Stimulated activated CD4-positive, alpha-beta T cell treated with anti-CD3 and anti-CD28 coated beads, Interleukin-2, amount 100 ng/mL, for 48 hours (primary cell): ENCODE measurements around the gene RITA1.

Experiments
- DNase-seq, 2 donors: peaks; one replicate each; pipeline ENCODE4 v3.0.0-alpha.2; 2020

RITA1 gene

DNA sequence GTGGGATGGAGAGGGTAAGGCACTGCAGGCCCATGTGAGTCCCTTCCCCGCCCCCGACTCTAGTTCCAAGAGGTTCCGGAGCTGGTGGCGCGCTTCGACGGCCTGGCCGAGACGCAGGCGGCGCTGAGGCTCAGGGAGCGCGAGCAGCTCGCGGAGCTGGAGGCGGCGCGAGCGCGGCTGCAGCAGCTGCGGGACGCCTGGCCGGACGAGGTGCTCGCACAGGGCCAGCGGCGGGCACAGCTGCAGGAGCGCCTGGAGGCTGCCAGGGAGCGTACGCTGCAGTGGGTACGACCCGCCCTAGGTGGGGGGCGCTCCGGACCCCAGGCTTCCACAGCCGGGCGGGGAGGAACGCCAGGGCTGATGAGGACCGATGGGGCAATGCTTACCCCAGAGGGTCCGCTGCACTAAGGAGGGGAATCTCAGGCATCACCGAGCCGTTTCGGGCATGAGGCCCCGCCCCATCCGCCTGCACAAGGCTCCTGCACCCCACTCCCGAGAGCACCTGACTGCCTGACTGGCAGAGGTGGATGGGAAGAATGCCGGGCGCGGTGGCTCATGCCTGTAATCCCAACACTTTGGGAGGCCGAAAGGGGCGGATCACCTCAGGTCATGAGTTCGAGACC lies 31.1 kb upstream of the RITA1 start:
- DNase-seq = peak in 1 of 2 donors; percentile 25

DNA sequence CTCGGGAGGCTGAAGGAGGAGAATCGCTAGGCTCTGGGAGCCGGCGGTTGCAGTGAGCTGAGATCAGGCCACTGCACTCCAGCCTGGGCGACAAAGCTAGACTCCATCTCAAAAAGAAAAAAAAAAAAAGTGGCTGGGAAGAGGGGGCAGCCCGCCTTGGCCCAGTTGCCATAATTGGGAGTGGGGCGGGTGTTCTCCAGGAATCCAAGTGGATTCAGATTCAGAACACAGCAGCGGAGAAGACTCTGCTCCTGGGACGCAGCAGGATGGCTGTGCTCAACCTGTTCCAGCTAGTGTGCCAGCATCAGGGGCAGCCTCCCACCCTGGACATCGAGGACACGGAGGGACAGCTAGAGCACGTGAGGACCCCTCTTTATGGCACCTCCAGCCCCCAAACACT lies 30.5 kb upstream of the RITA1 start:
- no peak for DNase-seq

DNA sequence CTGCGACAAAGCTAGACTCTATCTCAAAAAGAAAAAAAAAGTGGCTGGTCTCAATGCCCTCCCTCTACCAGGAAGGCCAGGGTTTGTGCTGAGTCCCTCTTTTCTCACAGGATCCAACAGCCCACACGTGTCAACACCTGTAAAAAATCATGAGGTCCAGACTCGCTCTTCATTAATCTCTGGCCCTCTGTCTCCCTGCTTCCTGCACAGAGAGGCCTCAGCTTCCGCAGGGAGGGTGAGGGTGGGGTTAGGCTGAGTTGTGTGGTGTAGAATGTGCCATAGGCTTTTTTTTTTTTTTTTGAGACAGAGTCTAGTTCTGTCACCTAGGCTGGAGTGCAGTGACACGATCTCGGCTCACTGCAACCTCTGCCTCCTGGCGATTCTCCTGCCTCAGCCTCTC lies 29.9 kb upstream of the RITA1 start:
- no peak for DNase-seq

DNA sequence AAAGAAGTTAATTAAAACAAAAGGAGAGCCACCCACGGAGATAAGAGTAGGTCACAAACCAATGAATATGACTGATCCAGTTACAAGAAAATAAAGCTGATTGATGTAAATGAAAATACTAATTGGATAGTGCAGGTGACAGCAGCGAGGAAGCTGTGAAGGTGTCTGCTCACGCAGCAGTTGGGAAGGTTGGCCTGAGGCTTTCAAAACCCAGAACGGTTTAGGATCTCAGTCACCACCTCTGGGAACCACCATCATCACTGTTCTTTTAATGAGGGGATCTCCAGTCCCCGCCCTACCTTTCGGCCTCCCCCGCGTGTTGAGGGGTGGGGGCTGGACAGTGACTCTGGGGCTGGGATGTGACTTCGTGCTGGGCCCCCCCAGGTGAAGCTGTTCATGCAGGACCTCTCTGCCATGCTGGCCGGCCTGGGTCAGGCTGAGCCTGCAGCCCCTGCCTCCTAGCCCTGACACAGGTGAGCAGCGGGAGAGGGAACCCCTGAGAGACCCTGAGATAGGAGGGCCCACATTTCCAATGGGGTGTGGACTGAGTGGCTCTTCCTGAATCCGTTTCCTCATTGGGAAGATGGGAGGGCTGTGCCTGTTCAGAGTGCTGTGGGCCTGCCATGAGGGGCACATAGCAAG lies 28.2 kb upstream of the RITA1 start:
- DNase-seq = no peak

DNA sequence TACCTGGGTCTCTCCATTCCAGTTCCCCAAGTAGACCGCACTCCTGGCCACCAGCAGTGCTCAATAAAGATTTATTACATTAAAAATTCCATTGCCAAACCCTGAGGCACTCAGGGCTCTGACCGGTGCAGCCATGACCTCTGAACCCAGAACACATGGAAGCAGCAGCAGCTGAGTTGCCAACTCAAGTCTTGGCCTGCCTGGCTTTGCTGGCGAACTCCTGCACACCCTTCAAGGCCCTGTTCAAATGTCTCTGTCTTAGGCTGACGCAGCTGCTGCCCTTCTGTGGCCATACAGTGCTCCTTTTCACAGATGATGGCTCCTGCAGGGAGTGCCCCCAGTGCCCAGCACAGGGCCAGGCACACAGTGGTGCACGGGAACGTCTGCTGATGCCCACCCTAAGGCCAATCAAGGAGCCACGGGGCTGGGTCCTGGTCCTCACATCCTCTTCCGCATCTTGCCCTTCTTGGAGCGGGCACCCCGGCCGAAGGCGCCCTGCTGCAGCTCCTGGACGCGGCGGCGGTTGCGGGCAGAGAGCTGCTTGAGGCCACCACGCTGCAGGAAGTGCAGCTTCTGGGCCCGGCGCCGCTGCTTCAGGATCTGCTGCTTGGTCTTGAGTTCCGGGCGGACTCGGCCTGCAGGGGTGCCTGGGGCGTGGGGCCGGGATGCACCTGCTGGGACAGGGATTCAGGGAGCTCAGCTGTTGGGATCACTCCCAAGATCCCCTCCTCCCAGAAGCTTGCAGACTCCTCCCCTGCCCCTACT lies 26.9 kb upstream of the RITA1 start:
- DNase-seq = no peak

DNA sequence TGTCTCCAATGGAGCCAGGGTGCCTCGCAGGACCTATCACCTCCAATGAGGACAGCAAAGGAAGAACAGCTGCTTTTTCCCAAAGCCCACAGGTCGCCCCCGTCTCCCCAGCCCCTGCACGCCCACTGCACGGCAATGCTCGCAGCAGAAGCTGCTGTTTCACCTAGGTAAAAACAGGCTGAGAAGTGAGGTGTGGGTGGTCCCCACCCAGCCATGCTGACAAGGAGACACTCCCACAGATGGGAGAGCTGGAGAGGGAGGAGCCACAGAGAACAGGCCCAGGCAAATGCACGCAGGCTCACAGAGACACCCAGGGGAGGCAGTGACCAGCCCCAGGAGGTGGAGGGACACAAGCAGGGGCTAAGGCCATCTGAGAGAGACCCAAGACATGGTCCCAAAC lies 25.6 kb upstream of the RITA1 start:
- no peak for DNase-seq

DNA sequence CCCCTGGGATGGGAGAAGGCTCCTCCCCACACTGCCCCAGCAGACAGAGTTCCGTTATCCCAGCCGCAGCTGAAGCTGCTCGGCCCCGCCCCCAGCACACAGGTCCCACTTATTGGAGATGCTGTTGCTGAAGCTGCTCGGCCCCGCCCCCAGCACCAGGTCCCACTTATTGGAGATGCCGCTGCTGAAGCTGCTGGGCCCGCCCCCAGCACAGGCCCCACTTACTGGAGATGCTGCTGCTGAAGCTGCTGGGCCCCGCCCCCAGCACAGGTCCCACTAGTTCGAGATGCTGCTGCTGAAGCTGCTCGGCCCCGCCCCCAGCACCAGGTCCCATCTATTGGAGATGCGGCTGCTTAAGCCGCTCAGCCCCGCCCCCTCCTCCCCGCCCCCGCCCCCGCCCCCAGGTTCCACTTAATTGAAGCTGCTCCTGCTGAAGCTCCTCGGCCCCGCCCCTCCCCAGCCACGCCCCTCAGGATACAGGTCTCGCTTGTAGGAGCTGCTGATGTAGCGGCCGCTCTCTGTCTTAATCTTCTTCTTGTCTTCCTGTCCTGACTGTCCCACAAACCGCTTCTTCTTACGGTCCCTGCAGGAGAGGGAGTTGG lies 24.0 kb upstream of the RITA1 start:
- DNase-seq = no peak

DNA sequence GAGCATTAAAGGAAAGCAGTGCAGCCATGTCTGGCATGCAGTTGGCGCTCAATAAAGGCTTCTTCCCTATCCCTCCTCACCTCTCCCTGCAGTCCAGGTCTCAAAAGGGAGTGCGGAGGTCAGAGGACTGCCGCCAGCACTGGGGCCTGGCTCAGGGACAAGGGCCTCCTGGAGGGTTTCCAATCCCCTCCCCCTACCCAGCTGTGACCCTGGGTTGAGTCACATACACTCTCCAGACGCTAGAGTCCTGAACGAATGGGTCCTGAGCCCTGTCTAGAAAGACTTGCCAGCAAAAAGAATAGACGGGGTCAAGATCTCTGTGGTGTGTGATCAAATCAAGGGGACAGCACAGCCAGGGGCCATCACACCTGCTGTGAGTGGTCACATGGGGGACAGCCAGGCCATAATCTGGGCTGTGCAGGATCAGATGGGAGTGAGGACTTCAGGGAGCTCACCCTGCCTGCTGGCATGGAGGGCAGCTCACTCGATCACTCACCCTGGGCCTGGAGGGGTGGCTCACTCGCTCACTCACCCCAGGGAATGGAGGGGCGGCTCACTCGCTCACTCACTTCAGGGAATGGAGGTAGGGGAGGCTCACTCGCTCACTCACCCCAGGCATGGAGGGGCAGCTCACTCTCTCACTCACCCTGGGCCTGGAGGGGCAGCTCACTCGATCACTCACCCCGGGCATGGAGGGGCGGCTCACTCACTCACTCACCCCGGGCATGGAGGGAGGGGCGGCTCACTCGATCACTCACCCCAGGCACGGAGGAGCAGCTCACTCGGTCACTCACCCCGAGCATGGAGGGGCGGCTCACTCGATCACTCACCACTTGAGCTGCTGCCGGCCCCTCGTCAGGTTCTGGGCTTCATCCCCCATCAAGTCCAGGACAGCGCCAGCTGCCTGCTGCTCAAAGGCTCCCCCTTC lies 23.2 kb upstream of the RITA1 start:
- no peak for DNase-seq

DNA sequence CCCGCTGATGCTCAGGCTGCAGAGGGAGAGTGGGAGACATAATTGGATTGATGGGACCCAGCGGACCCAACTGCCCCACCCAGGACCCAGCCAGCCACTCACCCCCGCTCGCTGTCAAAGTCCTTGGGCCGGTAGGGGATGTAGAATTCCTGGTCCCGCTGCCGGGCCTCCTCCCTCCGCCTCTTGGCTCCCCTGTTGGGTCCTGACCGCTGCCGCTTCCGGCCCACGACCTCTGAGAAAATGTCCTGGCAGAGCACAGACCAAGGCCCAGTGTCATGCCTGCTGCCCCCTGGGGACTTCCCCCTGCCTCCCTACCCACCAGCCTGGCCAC lies 22.5 kb upstream of the RITA1 start:
- no peak for DNase-seq

DNA sequence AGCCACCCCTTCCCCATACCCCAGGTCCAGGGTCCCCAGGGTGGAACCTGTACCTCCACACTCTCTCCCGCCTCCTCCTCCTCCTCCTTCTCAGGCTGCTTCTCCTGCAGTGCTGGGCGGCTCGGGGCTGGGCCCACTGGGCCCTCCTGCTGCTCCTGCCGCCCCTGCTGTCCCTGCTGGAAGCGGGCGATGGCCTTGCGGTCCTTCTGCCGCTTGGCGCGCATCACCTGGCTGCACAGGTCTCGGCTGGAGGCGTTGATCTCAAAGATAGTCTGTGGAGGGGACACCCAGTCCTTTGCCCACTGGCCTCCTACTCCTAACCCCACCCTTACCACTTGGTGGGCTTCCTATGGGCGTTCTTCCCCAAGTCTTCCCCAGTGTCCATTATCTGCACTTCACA lies 21.5 kb upstream of the RITA1 start:
- no peak for DNase-seq

DNA sequence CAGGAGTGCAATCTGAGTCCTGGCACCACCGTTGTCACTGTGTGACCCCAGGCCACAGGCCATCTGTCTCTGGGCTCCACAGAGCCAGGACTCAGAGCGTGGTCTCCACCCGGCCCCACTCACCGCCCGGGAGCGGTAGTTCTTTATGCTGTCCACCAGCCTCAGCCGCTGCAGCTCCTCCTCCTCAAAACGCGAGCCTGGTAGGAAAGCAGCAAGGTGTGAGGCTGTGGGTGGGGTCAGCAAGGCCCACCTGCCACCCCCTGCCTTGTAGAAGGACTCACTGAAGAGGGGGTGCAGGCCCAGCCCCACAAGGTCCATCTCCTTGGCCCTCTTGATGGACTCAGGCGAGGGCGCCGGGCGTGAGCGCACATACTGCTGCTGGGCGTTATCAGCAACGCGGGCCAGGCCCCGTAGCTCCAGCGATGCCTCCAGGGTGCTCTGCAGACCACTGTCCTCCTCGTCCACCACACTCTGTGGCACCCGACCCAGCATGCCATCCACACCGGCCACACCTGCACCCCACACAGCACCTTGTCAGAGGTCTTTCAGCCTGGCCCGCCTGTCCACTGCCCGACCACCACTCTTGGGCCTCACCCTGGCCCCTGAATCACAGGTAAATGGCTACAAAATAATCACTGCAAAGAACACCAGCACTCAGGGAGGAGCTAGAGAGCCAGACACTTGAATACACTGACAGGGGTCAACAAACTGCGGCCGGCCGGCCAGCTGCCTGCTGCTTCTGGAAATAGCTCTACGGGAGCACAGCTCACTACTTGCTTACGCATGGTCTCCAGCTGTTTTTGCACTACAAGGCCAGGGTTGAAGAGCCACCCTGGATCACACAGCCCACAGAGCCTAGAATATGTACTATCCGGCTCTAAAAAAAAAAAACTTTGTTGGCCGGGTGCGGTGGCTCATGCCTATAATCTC lies 19.7 kb upstream of the RITA1 start:
- no peak for DNase-seq

DNA sequence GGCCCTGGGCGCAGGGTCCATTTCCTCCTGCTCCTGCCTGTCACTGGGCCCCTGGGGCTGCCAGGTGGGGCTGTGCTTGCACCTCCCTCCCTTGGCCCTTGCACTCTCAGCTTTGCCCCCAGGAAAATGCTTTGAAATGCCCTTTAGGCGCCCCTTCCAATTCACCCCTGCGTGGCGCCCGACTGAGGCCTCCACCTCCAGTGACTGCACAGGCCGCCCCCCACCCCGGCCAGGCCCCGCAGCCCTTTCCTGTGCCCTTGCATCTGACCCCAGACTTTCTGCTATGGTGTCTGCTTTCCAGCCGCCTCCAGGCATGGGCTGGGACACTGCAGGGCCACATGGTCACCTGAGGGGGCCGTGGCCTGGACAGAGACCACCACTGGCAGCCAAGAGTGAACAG lies 17.7 kb upstream of the RITA1 start:
- no peak for DNase-seq

DNA sequence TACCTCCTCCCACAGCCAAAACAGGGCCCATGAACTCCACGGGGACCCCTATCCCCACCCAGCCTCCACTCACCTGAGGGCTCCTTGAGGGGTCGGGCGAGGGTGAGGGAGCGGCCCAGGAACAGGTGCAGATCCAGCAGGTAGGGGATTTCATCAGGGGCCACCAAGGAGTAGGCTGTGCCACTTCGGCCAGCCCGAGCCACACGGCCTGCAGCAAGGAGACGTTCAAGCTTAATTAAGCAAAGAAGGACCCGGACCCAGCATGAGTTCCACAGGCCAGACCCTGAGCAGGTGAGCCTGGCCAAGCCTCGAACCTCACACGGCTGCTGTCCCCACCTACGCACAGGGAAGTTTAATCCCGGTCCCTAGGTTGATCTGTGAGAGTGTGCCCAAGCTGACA lies 15.8 kb upstream of the RITA1 start:
- no peak for DNase-seq

DNA sequence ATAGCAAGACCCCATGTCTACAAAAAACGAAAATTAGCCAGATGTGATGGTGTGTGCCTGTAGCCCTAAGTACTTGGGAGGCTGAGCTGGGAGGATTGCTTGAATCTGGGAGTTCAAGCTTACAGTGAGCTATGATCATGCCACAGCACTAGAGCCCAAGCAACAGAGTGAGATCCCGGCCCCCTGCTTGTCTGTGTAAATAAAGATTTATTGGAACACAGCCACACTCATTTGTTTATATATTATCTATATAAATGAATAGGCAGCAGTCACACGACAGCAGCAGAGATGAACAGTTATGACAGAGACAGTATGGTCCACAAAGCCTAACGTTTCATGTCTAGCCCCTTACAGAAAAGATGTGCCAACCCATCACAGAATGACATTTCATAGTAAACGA lies 15.1 kb upstream of the RITA1 start:
- no peak for DNase-seq

DNA sequence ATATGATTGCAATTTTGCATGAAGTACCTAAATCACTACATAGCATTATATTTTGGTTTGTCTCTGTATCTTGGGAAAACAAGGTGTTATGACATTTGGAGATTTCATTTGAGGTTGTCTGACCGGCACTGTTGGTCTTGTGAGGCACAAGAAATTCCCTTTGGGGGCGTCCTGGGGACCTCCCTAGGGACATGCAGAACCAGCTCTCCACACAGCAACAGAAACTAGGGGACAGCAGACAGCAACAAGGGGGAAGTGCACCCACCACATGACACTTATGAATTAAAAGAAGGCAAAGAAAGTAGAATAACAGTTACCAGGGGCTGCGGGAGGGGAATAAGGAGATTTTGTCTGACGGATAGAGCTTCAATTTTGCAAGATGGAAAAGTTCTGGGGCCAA lies 14.6 kb upstream of the RITA1 start:
- DNase-seq = no peak

DNA sequence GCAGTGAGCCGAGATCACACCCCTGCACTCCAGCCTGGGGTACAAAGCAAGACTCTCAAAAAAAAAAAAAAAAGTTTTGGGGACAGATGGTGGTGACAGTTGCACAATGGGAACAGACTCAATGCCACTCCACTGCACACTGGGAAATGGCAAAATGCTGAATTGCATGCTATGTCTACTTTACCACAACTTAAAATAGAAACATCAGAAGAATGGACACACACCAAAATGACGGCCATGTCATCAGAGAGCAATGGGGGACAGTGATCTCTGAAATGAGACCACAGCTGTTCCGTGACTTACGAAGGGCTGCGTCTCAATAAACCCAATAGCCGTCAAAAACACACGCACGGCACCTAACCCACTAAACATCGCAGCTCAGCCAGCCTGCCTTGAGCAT lies 14.0 kb upstream of the RITA1 start:
- DNase-seq = no peak

DNA sequence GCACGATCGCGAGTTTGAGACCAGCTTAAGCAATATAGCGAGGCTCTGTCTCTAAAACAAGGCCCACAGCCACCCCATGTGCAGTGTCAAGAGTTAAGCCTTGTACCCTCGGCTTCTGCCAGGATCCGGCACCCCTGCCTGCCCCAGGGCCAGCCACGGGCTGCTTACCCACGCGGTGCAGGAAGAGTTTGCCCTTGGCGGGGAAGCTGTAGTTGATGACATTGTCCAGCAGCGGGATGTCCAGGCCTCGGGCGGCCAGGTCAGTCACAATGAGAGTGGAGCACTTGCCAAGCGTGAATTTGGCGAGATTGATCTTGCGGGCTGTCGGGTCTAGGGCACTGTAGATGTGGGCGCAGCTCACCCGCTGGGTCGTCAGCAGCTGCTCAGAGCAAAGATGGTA lies 13.3 kb upstream of the RITA1 start:
- no peak for DNase-seq

DNA sequence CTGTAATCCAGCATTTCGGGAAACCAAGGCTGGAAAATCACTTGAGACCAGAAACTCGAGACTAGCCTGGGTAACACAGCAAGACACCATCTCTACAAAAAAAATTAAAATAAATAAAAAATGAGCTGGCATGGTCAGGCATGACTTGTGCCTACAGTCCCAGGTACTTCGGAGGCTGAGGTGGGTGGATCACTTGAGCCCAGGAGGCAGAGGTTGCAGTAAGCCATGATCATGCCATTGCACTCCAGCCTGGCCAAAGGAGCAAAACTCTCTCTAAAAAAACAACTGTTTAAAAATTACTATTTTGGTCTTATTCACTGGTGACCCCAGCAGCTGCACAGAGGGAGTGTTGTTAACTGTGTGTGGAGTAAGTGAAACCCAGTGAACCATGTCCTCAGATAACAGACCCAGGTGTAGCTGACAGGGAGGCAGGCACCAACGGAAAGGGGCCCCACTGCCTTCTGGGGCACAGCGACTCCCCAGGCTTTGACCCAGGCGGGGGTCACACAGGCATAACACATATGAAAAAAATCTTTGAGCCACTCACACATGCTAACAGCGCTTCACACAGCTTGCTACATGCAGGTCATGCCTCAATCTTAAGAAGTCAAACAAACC lies 12.3 kb upstream of the RITA1 start:
- DNase-seq = no peak

DNA sequence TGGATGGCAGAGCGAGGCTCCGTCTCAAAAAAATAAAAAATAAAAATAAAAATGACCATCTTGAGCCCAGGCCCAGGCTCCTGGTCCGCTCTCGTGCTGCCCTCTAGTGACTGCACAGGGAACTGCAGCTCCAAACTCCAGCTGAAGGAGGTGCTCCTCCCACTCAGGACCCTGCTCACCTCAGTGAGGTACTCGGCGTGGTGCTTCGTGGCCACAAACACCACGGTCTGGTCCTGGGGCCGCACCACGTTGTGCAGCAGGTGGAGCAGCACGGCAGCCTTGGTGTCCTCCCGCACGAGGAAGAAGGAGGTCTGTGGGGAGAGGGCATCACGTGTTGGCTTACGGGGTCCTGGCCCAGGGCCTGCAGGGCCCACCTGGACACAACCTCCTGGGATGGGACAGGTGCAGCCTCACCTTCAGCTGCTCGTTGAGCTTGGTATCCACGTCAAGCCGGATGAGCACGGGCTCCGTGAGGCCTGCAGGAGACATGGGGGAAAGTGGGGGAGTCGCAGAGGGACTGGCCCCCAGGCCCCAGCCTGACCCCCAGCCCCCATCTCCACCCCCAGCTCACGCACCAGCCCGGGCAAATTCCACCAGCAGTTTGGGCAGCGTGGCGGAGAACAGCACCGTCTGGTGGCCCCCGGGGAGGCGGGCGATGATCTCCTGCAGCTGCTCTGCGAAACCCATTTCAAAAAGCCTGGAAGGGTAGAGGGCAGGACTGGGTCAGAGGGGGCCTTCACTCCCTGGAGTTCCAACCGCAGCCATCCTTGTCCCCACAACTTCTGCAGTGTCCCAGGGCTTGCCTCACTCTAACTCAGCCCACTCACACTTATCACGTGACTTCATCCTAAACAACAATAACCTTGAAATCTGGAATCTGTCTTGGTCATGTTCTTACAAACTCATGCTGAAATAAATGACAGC lies 10.8 kb upstream of the RITA1 start:
- peak; percentile 83 to 84 for DNase-seq

DNA sequence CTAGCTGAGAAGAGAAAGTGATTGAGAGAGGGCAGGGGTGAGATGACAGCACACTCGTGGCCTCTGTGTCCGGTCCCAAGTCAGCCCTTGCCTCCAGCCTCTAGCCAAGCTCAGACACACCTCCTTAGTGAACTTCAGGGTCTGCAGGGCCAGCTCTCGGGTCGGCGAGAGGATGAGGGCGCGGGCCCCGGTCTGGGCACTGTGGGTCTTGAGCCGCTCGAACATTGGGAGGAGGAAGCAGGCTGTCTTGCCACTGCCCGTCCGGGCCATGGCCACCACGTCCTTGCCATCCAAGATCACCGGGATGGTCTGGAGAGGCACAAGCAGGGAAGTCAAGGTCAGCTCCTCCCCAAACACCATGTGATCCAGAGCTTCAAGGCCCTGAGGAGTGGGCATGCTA lies 6.5 kb upstream of the RITA1 start:
- no peak for DNase-seq
